Thoracic aorta (tissue), 2 donors: Measurements from ENCODE around the gene CBFB. TPM values are rescaled to one million over a fixed set of nuclear protein-coding genes. Genes with fewer than 3 reads are reported as not detected.

Experiments
- ATAC-seq: fragments of 150-250 bp; one replicate; pipeline ENCODE4 v1.8.0; 2017; ENCODE audit warnings: low read depth; ENCODE audit not compliant: insufficient number of reproducible peaks, low FRiP score
- DNase-seq: peaks from one replicate; pipeline ENCODE4 v3.0.0-alpha.2; 2020; ENCODE audit warnings: low spot score
- H3K27ac ChIP-seq, 2 donors: fragments of 200-600 bp; sonication (generic); 1 replicate in 1 of 2; 2 replicates in 1 of 2; pipeline ENCODE4 v1.5.1; 2016; ENCODE audit warnings: mild to moderate bottlenecking in 2 of 2, moderate library complexity in 2 of 2
- H3K27me3 ChIP-seq: fragments of 200-600 bp; sonication (generic); replicated peaks from 2 replicates; pipeline ENCODE4 v1.6.0; 2016; ENCODE audit warnings: mild to moderate bottlenecking; ENCODE audit not compliant: insufficient read depth
- H3K36me3 ChIP-seq: fragments of 200-600 bp; sonication (generic); one replicate; pipeline ENCODE4 v1.5.1; 2016
- H3K4me1 ChIP-seq, 2 donors: fragments of 200-600 bp; sonication (generic); 1 replicate in 1 of 2; 2 replicates in 1 of 2; pipeline versions ENCODE4 v1.5.1 to v1.6.0; 2016; ENCODE audit warnings: low read depth in 2 of 2, mild to moderate bottlenecking in 1 of 2; ENCODE audit not compliant: control insufficient read depth in 1 of 2
- H3K4me3 ChIP-seq: fragments of 200-600 bp; sonication (generic); 2 replicates; pipeline ENCODE4 v1.5.1; 2016; ENCODE audit warnings: mild to moderate bottlenecking
- H3K9me3 ChIP-seq: fragments of 200-600 bp; sonication (generic); 2 replicates; pipeline ENCODE4 v1.5.1; 2016
- CTCF ChIP-seq: fragments of 200-600 bp; sonication (generic); IDR thresholded peaks from one replicate; pipeline ENCODE4 v1.5.1; 2019; ENCODE audit warnings: antibody characterized with exemption
- total RNA-seq, 2 donors: library from RNA; depleted of rRNA; stranded (reverse); fragments of >200 nt; gene quantifications; one replicate each; pipeline versions ENCODE4 v1.1.0 to v1.2.3, GENCODE V29; 2016

CBFB gene
- total RNA-seq, 2 donors from 2014 or later, result 28.3 to 79.7 TPM

- peaks cover 10 to 21% of the 10 kb centered on the region in 2 donors for H3K4me1 ChIP-seq
- no peaks in the 10 kb centered on the region for H3K36me3 ChIP-seq
- ATAC-seq, result peak; percentile 78
- peak overlapping the region; percentile 87 for H3K4me3 ChIP-seq
- H3K27ac ChIP-seq, result peak overlapping the region; percentile 79 to 85
- TF ChIP-seq CTCF, result peak; percentile 34
- H3K27me3 ChIP-seq, result no peaks in the 10 kb centered on the region
- no peak for DNase-seq
- H3K9me3 ChIP-seq, result no peaks in the 10 kb centered on the region
Observed at GRCh38 chr16:67013823-67014633, 14.9 kb upstream of the CBFB start.

- no peak for DNase-seq
- Histone ChIP-seq H3K36me3 (no peaks in the 10 kb centered on the region), H3K9me3 (no peaks in the 10 kb centered on the region), H3K4me1 (peaks cover 10 to 21% of the 10 kb centered on the region in 2 donors), H3K27ac (peak overlapping the region; percentile 79 to 85), H3K27me3 (no peaks in the 10 kb centered on the region), H3K4me3 (peak overlapping the region; percentile 87)
- no peak for TF ChIP-seq CTCF
- ATAC-seq, result no peak
Observed at GRCh38 chr16:67014634-67015312, 14.2 kb upstream of the CBFB start.

- DNase-seq, result no peak
- Histone ChIP-seq H3K36me3 (no peaks in the 10 kb centered on the region), H3K9me3 (no peaks in the 10 kb centered on the region), H3K27me3 (no peaks in the 10 kb centered on the region), H3K4me1 (peaks cover 10 to 21% of the 10 kb centered on the region in 2 donors), H3K27ac (peak overlapping the region; percentile 79 to 85), H3K4me3 (no peak overlapping the region)
- TF ChIP-seq CTCF, result no peak
- no peak for ATAC-seq
Observed at GRCh38 chr16:67015313-67015731, 13.6 kb upstream of the CBFB start.

GRCh38 chr16:67016143-67016542, 12.8 kb upstream of the CBFB start:
- Histone ChIP-seq H3K27me3 (no peaks in the 10 kb centered on the region), H3K4me3 (no peak overlapping the region), H3K36me3 (no peaks in the 10 kb centered on the region), H3K27ac (no peak overlapping the region), H3K9me3 (no peaks in the 10 kb centered on the region), H3K4me1 (peaks cover 10 to 21% of the 10 kb centered on the region in 2 donors)
- no peak for TF ChIP-seq CTCF
- ATAC-seq (no peak), DNase-seq (no peak)

- DNase-seq (no peak), ATAC-seq (no peak)
- H3K27ac ChIP-seq, result no peak overlapping the region
Observed at GRCh38 chr16:67016681-67017420, 12.1 kb upstream of the CBFB start.

More at GRCh38 chr16:67016681-67017420, 12.1 kb upstream of the CBFB start:
- Histone ChIP-seq H3K9me3 (no peaks in the 10 kb centered on the region), H3K36me3 (no peaks in the 10 kb centered on the region), H3K4me3 (no peak overlapping the region), H3K27me3 (no peaks in the 10 kb centered on the region), H3K4me1 (peaks cover 10 to 21% of the 10 kb centered on the region in 2 donors)
- no peak for TF ChIP-seq CTCF
